AG04450 (cell line): ENCODE results near the gene PVALEF. TPM values are rescaled to one million over a fixed set of nuclear protein-coding genes. Genes with fewer than 3 reads are reported as not detected.
"Not testable (repeated sequence)": the region's sequence is repeated elsewhere in the genome, so short reads cannot be mapped to it uniquely, and the experiment has no call there.

ENCODE experiments used
- CTCF ChIA-PET: fragments of 300-600, 350-600 bp; formaldehyde crosslinking; extraction: SDS; loops from one replicate; lab custom pipeline; 2022; ENCODE audit warnings: antibody characterized with exemption, inconsistent platforms; lab: Charles Lee
- POLR2A ChIA-PET: fragments of 350-600 bp; formaldehyde crosslinking; extraction: SDS; loops from one replicate; lab custom pipeline; 2021; ENCODE audit warnings: antibody characterized with exemption, inconsistent platforms; lab: Yijun Ruan, JAX
- DNase-seq: peaks from one replicate; pipeline ENCODE4 v3.0.0-alpha.2; 2011; ENCODE audit warnings: low read depth, low spot score
- H3K27ac ChIP-seq: one replicate; pipeline ENCODE4 v1.5.1; 2012; ENCODE audit warnings: low read depth, low read length, control low read depth
- H3K27me3 ChIP-seq: one replicate; pipeline ENCODE4 v1.6.0; 2012; ENCODE audit warnings: low read length; ENCODE audit not compliant: control insufficient read depth, insufficient read depth
- H3K4me3 ChIP-seq: 2 replicates; pipeline ENCODE4 v1.5.1; 2011; ENCODE audit warnings: mild to moderate bottlenecking, low read depth, low read length, control low read depth
- H3K9me3 ChIP-seq: 2 replicates; pipeline ENCODE4 v1.5.1; 2012; ENCODE audit warnings: low read length; ENCODE audit not compliant: control insufficient read depth, insufficient read depth
- polyA plus RNA-seq: library from polyadenylated mRNA; depleted of rRNA; stranded (reverse); fragments of >200 nt; gene quantifications from 2 replicates; pipeline ENCODE4 v1.2.3, GENCODE V29; 2011
- TF ChIP-seq, protein P1 (sequence below): IDR thresholded peaks from 2 replicates; pipeline ENCODE4 v1.5.1; 2011; ENCODE audit warnings: low read depth, low read length, control low read depth, inconsistent platforms

The PVALEF gene
- polyA plus RNA-seq, 1 experiment: not detected

- CTCF ChIA-PET: interaction anchor here (0.6 to 1.3 kb wide), 5 partner anchors 46 to 98 kb away, joined by 3 to 6 read pairs (median 4); partner anchors contain the start of genes NDUFAF8 and TEPSIN
- TF ChIP-seq, protein P1, sequence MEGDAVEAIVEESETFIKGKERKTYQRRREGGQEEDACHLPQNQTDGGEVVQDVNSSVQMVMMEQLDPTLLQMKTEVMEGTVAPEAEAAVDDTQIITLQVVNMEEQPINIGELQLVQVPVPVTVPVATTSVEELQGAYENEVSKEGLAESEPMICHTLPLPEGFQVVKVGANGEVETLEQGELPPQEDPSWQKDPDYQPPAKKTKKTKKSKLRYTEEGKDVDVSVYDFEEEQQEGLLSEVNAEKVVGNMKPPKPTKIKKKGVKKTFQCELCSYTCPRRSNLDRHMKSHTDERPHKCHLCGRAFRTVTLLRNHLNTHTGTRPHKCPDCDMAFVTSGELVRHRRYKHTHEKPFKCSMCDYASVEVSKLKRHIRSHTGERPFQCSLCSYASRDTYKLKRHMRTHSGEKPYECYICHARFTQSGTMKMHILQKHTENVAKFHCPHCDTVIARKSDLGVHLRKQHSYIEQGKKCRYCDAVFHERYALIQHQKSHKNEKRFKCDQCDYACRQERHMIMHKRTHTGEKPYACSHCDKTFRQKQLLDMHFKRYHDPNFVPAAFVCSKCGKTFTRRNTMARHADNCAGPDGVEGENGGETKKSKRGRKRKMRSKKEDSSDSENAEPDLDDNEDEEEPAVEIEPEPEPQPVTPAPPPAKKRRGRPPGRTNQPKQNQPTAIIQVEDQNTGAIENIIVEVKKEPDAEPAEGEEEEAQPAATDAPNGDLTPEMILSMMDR: no peak
- Histone ChIP-seq H3K9me3 (peaks cover 8% of the 10 kb centered on the region), H3K27me3 (peaks cover 9% of the 10 kb centered on the region), H3K27ac (no peak overlapping the region), H3K4me3 (no peak overlapping the region)
- POLR2A ChIA-PET: no interaction called here
- DNase-seq: no peak
Observed at GRCh38 chr17:81143717-81144422, 21.4 kb upstream of the PVALEF start.

DNA sequence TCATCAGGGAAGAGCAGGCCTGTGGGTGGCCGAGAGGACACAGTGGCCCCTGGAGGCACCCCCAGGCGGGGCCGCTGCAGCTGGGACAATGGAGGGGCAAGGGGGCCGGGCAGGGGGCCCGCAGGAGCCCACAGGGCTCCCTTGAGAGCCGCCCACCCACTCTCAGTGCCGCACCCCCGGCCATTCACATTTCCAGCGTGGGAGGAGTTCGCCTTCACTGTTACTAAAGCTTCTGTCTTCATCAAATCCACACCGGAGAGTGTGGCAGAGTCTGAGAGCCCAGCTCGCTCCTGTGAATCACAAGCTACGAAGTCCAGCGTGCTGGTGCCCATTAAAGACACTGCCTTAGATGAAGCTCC, 20.9 kb upstream of the PVALEF start:
- ChIA-PET CTCF (interaction anchor here (1.1 to 1.5 kb wide), 2 partner anchors 95 to 96 kb away, joined by 3 to 4 read pairs; partner anchors contain the start of genes NDUFAF8 and TEPSIN), POLR2A (no interaction called here)
- H3K9me3 ChIP-seq: peaks cover 2% of the 10 kb centered on the region; the same call in 1 of the 2 replicates
- no peak for DNase-seq
- H3K27me3 ChIP-seq: peaks cover 13% of the 10 kb centered on the region
- H3K4me3 ChIP-seq: no peak overlapping the region
- TF ChIP-seq, protein P1: no peak
- H3K27ac ChIP-seq: no peak overlapping the region

DNA sequence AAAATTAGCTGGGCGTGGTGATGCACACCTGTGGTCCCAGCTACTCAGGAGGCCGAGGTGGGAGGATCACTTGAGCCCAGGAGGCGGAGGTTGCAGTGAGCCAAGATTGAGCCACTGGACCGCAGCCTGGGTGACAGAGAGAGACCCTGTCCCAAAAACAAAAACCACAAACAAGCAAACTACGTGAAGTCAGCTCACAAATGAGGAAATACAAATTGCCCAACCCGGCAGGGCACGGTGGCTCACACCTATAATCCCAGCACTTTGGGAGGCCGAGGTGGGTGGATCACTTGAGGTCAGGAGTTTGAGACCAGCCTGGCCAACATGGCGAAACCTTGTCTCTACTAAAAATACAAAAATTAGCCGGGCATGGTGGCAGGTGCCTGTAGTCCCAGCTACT, 19.1 kb upstream of the PVALEF start:
- H3K4me3 ChIP-seq, H3K27ac ChIP-seq, H3K9me3 ChIP-seq, DNase-seq, POLR2A ChIA-PET: not testable (repeated sequence)
- H3K27me3 ChIP-seq: peaks cover 20% of the 10 kb centered on the region
- CTCF ChIA-PET: interaction anchor here (1.5 kb wide), 1 partner anchor 94 kb away, joined by 4 read pairs; no protein-coding TSS in a partner anchor

DNA sequence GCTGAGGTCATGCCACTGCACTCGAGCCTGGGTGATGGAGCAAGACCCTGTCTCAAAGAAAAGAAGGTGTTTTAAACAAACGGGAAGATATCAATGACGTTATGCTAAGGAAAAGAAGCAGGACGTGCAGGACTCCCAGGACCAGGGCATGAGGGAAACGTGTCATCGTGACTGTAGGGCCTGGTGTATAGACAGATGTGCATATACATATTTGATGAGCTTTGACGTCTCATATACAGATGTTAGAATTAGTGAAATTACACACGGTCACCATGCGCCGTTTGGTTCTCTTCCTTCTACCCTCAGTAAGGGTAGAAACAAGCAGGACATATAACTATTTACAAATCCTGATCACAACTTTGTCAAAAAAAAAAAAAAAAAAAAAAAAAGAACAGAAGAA, 17.6 kb upstream of the PVALEF start:
- ChIA-PET CTCF (no interaction called here), POLR2A (interaction anchor here (0.6 to 0.7 kb wide), 2 partner anchors 91 to 360 kb away, joined by 3 read pairs; partner anchors contain the start of gene TEPSIN)
- peaks cover 20% of the 10 kb centered on the region for H3K27me3 ChIP-seq
- TF ChIP-seq, protein P1: no peak
- no peaks in the 10 kb centered on the region; the same call in 1 of the 2 replicates for H3K9me3 ChIP-seq
- DNase-seq: no peak
- H3K27ac ChIP-seq: no peak overlapping the region
- H3K4me3 ChIP-seq: no peak overlapping the region

DNA sequence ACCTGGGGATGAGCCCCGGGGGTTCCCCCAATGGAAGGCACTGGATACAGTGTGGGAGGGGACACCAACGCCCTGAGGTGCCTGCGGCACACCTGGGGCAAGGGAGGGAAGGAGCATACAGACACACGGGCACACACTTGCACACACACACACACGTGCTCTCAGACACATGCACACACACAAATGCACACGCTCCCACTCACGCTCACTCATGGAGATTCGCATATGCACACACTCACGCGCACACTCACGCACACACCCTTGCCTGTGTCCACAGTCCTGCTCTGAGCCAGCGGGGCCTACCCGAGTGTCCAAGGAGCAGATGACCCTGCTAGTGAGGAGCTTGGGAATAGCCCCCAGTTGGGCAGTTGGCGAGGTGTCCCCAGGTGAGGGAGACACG, 16.7 kb upstream of the PVALEF start:
- H3K27ac ChIP-seq: no peak overlapping the region
- ChIA-PET CTCF (no interaction called here), POLR2A (interaction anchor here (0.6 kb wide), 1 partner anchor 359 kb away, joined by 3 read pairs; no protein-coding TSS in a partner anchor)
- TF ChIP-seq, protein P1: no peak
- no peaks in the 10 kb centered on the region; the same call in 1 of the 2 replicates for H3K9me3 ChIP-seq
- no peak for DNase-seq
- peaks cover 20% of the 10 kb centered on the region for H3K27me3 ChIP-seq
- H3K4me3 ChIP-seq: no peak overlapping the region
